Activated CD4-positive, alpha-beta T cell treated with anti-CD3 and anti-CD28 coated beads for 48 hours (primary cell): ENCODE data around the gene NR5A1.

Experiments used
- DNase-seq: peaks from one replicate; pipeline ENCODE4 v3.0.0-alpha.2; 2020

NR5A1 gene

GRCh38 chr9:124506931-124507879 lies at the start of gene NR5A1:
NR5A1 (minus strand) TSS chr9:124507399; CDS start chr9:124503395, 4,004 bp downstream.
- no peak for DNase-seq

GRCh38 chr9:124555043-124555442 lies 47.8 kb upstream of the NR5A1 start:
- no peak for DNase-seq

GRCh38 chr9:124553738-124554137 lies 46.5 kb upstream of the NR5A1 start:
- DNase-seq: no peak

GRCh38 chr9:124552273-124552605 lies 45.0 kb upstream of the NR5A1 start:
- no peak for DNase-seq

- DNase-seq: peak; percentile 56
Measured at GRCh38 chr9:124551472-124552272, 44.5 kb upstream of the NR5A1 start.

- DNase-seq: no peak
Measured at GRCh38 chr9:124550072-124550471, 42.9 kb upstream of the NR5A1 start.

- DNase-seq: no peak
Measured at GRCh38 chr9:124549016-124549415, 41.8 kb upstream of the NR5A1 start.

- no peak for DNase-seq
Measured at GRCh38 chr9:124544535-124544934, 37.3 kb upstream of the NR5A1 start.

GRCh38 chr9:124541824-124542223 lies 34.6 kb upstream of the NR5A1 start:
- no peak for DNase-seq

GRCh38 chr9:124537926-124538325 lies 30.7 kb upstream of the NR5A1 start:
- DNase-seq: no peak

GRCh38 chr9:124535846-124536245 lies 28.6 kb upstream of the NR5A1 start:
- no peak for DNase-seq

- DNase-seq: no peak
Measured at GRCh38 chr9:124532897-124533296, 25.7 kb upstream of the NR5A1 start.

GRCh38 chr9:124531115-124531514 lies 23.9 kb upstream of the NR5A1 start:
- no peak for DNase-seq

- DNase-seq: no peak
Measured at GRCh38 chr9:124530246-124530645, 23.0 kb upstream of the NR5A1 start.

GRCh38 chr9:124527781-124528180 lies 20.6 kb upstream of the NR5A1 start:
- no peak for DNase-seq

GRCh38 chr9:124526174-124526573 lies 19.0 kb upstream of the NR5A1 start:
- no peak for DNase-seq

- no peak for DNase-seq
Measured at GRCh38 chr9:124522121-124523098, 15.2 kb upstream of the NR5A1 start.

- DNase-seq: no peak
Measured at GRCh38 chr9:124521142-124521541, 13.9 kb upstream of the NR5A1 start.

GRCh38 chr9:124520206-124520596 lies 13.0 kb upstream of the NR5A1 start:
- no peak for DNase-seq

- DNase-seq: no peak
Measured at GRCh38 chr9:124518116-124518515, 10.9 kb upstream of the NR5A1 start.

GRCh38 chr9:124517600-124517999 lies 10.4 kb upstream of the NR5A1 start:
- DNase-seq: no peak

GRCh38 chr9:124514874-124515273 lies 7.7 kb upstream of the NR5A1 start:
- DNase-seq: no peak

- DNase-seq: no peak
Measured at GRCh38 chr9:124514125-124514524, 6.9 kb upstream of the NR5A1 start.
